Activated CD8-positive, alpha-beta memory T cell treated with anti-CD3 and anti-CD28 coated beads, Interleukin-2, amount 50 U/mL, for 48 hours (primary cell): Measurements from ENCODE around the gene BRWD1.
"Not testable (repeated sequence)": the region's sequence is repeated elsewhere in the genome, so short reads cannot be mapped to it uniquely, and the experiment has no call there.

Experiments
- DNase-seq: peaks from one replicate; pipeline ENCODE4 v3.0.0-alpha.2; 2020

Gene BRWD1

GRCh38 chr21:39161064-39161463 is 152.4 kb downstream of the BRWD1 start:
- no peak for DNase-seq

GRCh38 chr21:39159342-39160063 is 153.9 kb downstream of the BRWD1 start:
- DNase-seq: no peak

- not testable (repeated sequence) for DNase-seq
Observed at GRCh38 chr21:39157241-39157640, 156.2 kb downstream of the BRWD1 start.

GRCh38 chr21:39156024-39156423 is 157.4 kb downstream of the BRWD1 start:
- no peak for DNase-seq

GRCh38 chr21:39155578-39155977 is 157.9 kb downstream of the BRWD1 start:
- DNase-seq: no peak

GRCh38 chr21:39153842-39154241 is 159.6 kb downstream of the BRWD1 start:
- DNase-seq: no peak

GRCh38 chr21:39153373-39153772 is 160.1 kb downstream of the BRWD1 start:
- DNase-seq: no peak

GRCh38 chr21:39152271-39152670 is 161.2 kb downstream of the BRWD1 start:
- DNase-seq: no peak

- DNase-seq: no peak
Observed at GRCh38 chr21:39150877-39151276, 162.6 kb downstream of the BRWD1 start.

GRCh38 chr21:39150316-39150715 is 163.1 kb downstream of the BRWD1 start:
- no peak for DNase-seq

GRCh38 chr21:39149882-39150281 is 163.6 kb downstream of the BRWD1 start:
- DNase-seq: no peak

GRCh38 chr21:39148975-39149374 is 164.5 kb downstream of the BRWD1 start:
- DNase-seq: no peak

GRCh38 chr21:39144191-39144590 is 169.2 kb downstream of the BRWD1 start:
- DNase-seq: no peak

GRCh38 chr21:39142972-39143371 is 170.5 kb downstream of the BRWD1 start:
- no peak for DNase-seq

- DNase-seq: no peak
Observed at GRCh38 chr21:39141502-39141901, 171.9 kb downstream of the BRWD1 start.

GRCh38 chr21:39137248-39138178 is 175.9 kb downstream of the BRWD1 start:
- no peak for DNase-seq

- DNase-seq: no peak
Observed at GRCh38 chr21:39136711-39137110, 176.7 kb downstream of the BRWD1 start.

- not testable (repeated sequence) for DNase-seq
Observed at GRCh38 chr21:39136138-39136537, 177.3 kb downstream of the BRWD1 start.

- DNase-seq: no peak
Observed at GRCh38 chr21:39134288-39134810, 179.1 kb downstream of the BRWD1 start.
